HPDE6-E6E7 (cell line): ENCODE results near the gene SLC25A45.
"Not testable (repeated sequence)": the region's sequence is repeated elsewhere in the genome, so short reads cannot be mapped to it uniquely, and the experiment has no call there.

Experiments used
- DNase-seq: peaks from one replicate; pipeline ENCODE4 v3.0.0; 2011; ENCODE audit warnings: missing footprints; ENCODE audit errors: extremely low spot score

SLC25A45 gene

DNA sequence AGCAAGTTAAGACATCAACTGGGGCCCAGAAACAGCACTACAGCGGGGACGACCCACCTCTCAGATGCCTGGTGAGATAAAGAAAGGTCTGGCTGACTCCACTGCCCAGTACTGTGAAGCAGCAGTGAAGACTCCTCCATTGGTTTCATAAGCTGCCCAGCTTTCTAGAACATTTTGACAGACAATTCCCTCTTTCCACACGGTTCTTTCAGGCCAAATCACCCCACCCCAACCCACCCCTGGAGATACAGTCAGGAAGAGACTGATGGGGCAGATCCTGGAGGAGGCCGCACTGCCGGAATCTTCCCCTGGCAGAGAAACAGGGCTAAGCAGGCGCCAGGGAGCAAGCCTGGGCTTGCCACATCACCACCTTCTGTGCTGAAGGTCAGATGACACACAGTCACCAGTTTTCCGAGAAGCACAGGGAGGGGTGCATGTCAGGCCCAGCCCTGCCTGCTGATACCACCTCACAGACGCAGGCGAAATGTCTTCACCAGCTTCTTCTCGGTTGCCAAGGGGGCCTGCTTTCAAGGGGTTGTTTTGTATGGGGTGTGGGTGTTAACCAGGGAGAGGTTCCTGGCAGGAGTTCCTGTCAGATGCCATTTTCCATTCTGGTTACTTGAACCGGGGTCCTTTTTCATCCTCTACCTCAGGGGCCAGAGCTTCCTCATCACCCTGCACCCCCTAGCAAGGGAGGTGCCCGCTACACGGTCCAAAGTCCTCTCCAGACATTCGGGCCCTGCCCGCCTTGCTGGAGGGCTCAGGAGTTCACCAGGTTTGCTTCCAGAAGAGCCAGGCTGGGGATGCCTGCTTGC lies 38.7 kb upstream of the SLC25A45 start:
- peak; percentile 84 for DNase-seq

DNA sequence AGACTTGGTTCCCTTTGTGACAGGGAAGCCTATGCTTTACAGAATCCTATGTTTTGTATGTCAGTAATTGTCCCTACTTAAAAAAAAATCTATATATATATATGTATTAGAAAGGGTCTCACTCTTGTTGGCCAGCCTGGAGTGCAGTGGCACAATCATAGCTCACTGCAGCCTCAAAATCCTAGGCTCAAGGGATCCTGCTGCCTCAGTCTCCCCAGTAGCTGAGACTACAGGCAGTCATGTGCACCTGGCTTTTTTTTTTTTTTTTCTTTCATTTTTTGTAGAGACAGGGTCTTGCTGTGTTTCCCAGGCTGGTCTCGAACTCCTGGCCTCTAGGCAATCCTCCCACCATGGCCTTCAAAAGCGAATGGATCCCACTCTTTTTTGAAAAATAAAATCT lies 38.1 kb upstream of the SLC25A45 start:
- DNase-seq, result no peak

DNA sequence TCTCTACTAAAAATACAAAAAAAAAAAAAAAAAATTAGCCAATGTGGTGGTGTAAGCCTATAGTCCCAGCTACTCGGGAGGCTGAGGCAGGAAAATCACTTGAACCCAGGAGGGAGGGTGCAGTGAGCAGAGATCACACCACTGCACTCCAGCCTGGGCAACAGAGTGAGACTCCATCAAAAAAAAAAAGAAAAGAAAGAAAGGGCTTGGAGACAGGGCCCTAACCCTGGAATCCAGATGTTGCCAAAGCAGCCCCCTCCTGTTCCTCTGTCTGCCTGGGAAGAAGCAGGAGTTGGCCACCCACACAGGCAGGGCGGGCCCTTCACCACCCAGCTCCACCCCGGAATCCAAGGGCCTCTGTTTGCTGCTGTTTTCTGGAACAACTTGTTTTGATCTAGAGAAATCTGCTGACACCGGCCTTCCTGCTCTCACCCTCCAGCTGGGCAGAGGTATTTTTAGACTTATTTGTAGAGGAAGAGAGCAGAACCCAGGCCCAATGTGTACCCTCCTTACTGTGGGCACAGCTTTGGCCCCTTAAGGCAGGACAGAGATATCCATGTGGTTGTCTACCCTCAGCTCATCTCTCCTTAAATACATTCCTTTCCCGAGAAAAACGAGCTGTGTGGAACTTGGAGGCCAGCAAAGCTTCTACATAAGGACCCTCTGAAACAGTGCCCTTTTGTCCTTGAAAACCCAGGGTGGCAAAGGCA lies 37.5 kb upstream of the SLC25A45 start:
- peak; percentile 68 for DNase-seq

- no peak for DNase-seq
Measured at GRCh38 chr11:65419460-65419771, 37.0 kb upstream of the SLC25A45 start.

DNA sequence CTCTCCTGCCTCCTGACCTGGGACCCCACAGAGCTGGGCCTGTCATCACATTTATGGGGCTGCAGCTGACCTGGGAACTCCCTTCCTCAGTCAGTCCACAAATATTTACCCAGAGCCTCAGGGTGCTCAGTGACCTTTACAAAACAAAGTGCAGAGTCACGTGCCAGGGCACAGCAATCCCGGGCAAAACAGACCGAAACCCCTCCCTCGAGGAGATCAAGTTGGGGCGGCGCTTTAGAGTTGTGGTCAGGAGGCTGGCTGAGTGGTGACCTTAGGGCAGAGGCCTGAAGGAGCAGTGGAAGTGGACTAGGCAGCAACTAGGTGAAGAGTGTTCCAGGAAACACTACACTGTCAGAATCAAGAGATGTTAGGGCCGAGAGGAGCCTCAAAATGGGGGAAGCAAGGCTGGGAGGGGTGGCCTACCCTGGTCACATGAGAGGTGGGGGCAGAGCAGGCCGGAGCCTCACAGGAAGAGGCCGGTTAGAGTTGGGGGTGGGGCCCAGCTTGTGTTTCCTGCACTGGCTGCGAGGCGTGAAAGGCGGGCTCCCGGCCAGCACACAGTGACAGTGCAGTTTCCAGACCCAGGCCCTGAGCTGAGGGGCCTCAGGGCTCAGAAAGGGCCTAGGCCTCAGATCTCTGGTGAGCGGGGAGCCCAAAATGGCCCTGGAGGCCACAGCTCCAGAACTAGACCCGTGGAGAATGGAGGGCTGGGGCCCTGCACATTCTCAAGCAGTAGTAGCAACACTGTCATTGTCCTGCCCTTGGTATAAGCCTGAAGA lies 36.4 kb upstream of the SLC25A45 start:
- DNase-seq, result peak; percentile 87

DNA sequence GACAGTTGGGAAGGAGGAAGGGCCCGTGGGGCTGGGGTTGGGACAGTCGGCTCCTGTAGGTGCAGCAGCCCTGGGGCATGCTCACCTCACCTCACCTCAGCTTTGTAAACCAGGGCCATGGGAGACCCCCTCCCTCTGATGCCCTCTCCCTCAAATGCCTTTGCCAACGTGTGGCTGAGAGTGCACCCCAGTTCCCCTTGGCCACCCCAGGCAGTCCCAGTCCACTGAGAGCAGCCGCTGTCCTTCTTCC lies 35.9 kb upstream of the SLC25A45 start:
- DNase-seq, result no peak

GRCh38 chr11:65417702-65418430 lies 35.4 kb upstream of the SLC25A45 start:
- DNase-seq, result no peak

DNA sequence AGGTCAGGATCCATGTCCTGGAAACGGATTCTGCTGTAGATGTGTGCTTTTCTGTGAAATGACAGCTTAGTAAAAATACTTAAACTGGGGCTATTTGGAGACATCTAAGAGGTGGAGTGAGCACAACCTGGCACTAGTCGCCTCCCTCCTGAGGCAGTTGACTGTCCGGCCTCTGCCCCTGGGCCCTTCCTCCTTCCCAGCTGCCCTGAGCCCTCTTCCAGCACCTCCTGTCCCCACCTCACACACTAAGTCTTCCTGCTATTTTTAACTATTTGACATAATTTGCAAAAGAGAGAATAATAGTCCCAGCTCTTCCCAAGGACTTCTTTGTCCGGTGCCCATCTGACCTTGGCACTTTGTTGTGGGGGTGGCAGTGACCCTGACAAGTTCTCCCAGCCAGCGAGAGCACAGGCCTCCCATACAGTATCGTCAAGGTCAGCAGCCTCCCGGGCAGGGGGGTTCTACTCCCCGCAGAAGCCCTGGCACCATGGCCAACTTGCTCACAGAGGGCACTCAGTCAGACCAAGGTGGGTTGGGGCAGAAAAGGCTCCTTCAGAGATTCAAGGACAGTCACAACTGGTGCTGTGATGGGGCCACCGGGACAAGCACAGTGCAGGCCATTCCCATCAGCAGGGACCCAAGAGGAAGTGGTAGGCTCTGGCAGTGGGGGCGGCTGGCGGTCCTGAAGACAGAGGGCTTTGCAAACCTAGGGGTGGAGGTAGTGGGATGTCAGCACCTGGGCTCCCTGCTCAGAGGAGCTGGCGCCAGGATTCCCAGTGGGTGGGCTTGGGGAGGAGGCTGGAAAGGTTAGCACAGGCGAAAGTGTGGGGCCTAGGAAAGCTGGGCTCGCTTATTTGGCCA lies 34.6 kb upstream of the SLC25A45 start:
- DNase-seq, result no peak

DNA sequence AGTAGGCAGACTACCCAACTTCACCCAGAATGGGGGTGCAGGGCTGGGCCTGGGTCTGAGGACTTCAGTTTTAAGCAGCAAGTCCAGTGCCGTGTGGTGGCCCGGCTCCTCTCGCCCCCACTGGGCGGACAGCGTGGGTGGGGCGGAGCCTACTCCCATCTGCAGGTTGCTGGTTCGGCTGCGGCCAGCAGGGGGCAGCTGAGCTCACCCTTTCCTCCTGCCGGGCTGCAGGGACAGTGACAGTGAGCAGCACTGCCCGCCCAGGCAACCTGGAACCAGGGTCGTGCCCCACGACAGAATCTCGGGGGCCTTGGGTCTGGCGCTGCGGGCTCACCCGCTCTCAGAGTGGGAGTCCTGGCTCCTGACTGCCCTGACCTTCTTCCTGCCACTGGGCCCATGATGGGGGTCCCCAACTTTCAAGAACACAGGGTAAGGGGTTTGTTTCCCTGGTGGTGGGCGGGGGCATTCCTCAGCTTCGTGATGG lies 33.9 kb upstream of the SLC25A45 start:
- peak; percentile 80 for DNase-seq

GRCh38 chr11:65415499-65416340 lies 33.3 kb upstream of the SLC25A45 start:
- DNase-seq, result no peak

DNA sequence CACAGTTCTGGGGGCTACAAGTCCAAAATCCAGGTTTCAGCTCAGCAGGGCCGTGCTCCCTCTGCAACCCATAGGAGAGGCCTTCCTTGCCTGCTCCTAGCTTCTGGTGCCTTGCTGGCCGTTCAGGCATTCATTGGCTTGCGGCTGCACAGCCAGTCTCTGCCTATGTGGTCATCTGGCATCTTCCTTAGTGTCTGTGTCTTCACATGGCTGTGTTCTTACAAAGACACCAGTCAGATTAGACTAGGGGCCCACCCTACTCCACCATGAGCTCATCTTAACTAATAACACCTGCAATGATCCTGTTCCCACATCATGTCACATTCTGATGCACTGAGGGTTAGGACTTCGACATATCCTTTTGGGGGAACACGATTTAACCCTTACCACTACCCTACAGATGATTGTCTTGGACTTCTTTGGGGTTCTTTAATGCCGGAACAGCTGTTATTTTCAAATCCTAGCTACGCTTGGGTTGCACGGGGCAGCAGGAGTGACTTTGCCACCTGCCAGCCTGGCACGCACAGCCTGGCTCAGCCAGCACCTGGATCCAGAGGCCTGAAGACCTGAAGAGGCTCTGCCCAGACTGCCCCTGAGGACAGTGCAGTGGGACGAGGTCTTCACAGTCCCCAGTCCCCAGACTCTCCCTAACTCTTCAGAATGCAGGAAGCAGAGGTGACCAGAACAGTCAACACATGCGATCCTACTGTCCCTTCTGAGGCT lies 32.5 kb upstream of the SLC25A45 start:
- no peak for DNase-seq

DNA sequence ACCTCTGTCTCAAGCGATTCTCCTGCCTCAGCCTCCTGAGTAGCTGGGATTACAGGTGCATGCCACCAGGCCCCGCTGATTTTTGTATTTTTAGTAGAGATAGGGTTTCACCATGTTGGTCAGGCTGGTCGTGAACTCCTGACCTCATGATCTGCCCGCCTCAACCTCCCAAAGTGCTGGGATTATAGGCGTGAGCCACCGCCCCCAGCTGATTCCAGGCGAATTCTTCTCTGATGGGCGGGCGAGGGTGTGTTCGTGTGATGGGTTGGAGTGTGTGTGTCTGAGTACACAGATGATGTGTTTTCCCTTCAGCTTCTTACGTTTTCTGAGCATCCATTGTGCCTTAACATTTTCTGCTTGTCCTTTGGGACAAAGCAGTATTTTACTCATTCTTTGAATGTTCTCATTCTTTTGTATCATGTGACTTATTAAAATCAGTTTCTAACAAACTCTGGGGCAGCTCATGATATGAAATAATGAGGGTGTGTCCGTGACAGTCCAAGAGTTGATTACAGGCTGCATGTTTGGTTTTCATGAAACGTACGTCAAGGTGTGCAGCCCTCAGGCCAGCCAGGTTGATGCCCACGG lies 30.7 kb upstream of the SLC25A45 start:
- not testable (repeated sequence) for DNase-seq

- no peak for DNase-seq
Measured at GRCh38 chr11:65412271-65413076, 30.0 kb upstream of the SLC25A45 start.

DNA sequence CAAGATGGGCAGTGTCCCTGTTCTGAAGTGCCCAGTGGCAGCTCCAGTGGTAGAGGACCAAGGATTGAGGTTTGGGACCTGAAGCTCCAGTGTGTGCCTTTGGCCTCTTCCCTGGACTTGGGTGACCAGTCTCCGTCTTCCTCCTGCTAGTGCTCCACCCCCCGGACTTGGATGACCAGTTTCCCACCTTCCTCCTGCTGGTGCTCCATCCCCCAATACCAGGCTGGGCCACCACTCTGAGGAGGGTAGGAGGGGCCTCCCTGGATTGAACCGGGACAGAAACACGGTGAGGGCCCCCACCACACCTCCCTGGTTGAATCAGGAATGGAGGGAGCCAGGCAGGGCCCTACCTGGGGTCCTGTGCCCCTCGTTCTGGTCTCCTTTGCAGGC lies 29.2 kb upstream of the SLC25A45 start:
- DNase-seq, result no peak

DNA sequence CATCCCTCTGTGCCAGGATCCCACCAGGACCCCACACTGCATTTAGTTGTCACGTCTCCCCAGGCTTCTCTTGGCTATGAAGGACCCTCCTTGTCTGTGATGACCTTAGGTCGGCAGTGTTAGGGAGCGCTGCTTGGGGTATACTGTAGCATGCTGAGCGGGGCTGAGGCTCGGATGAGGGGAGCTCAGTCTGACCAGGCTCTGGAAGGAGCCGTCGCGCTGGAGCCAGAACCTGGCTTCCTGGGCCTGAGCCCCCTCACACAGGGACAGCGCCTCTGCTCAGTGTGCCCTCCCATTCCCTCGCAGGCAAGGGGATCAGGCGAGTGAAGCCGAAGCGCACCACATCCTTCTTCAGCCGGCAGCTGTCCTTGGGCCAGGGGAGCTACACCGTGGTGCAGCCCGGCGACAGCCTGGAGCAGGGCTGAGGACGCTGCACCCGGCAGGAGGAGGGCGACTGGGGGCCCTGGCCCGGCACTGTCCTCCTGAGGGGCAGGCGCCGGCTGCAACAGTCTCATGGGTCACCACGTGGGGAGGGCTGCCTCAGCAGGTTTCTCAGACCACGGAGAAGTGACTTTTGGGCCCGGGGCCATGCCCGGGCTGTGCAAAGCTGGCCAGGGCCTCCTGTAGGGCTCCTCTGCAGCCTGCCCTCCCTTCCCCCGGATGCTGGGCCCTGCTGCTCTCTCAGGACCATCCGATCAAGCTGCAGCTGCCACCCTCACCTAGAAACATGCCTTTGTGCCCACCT lies 28.7 kb upstream of the SLC25A45 start:
- no peak for DNase-seq

- no peak for DNase-seq
Measured at GRCh38 chr11:65404638-65405339, 22.3 kb upstream of the SLC25A45 start.

GRCh38 chr11:65404210-65404609 lies 21.8 kb upstream of the SLC25A45 start:
- no peak for DNase-seq
